ENCODE results near the gene EVC.
"Not testable (repeated sequence)": the region's sequence is repeated elsewhere in the genome, so short reads cannot be mapped to it uniquely, and the experiment has no call there.

EVC gene

DNA sequence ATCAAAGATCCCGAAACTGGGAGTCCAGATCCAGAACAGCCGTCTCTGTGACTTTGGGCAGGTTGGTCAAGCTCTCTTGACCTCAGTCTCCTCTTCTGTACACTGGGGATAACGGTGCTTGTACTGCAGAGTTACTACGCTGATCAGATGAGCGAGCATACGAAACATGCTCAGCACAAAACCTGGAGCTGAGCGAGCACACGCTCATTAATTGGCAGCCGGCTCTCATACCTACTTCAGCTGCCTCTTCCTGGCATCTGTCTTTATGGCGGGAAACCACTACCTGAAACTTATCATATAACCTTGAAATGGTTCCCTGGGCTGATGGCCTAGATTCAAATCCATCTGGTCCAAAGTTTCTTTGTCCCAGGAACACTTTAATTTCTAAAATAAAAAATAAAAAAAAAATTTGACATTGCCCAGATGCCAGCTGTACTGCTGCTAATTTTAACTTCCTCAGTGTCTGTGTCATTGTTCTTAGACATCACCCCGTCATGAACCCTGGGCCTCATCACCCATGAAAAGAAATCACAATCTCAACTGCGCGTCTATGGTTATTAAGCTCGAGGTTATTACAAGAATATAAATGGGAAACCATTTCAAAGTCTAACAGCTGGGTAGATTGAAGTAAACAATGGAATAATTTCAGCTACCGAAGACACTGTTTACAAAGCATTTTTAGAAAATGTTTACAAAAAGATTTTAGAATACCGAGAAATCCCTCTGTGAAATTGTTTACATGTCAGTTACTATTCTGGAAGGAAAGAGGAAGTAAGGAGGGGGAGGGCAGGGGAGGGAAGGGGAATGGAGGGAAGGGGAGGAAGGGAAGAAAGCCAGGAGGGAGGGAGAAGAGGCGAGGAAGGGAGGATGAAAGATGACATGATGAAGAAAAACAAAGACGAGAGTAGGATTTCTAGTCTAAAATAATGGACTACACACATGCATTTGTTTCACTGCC lies 132.9 kb downstream of the EVC start:
- no peak for DNase-seq (ENCODE audit: low spot score)

DNA sequence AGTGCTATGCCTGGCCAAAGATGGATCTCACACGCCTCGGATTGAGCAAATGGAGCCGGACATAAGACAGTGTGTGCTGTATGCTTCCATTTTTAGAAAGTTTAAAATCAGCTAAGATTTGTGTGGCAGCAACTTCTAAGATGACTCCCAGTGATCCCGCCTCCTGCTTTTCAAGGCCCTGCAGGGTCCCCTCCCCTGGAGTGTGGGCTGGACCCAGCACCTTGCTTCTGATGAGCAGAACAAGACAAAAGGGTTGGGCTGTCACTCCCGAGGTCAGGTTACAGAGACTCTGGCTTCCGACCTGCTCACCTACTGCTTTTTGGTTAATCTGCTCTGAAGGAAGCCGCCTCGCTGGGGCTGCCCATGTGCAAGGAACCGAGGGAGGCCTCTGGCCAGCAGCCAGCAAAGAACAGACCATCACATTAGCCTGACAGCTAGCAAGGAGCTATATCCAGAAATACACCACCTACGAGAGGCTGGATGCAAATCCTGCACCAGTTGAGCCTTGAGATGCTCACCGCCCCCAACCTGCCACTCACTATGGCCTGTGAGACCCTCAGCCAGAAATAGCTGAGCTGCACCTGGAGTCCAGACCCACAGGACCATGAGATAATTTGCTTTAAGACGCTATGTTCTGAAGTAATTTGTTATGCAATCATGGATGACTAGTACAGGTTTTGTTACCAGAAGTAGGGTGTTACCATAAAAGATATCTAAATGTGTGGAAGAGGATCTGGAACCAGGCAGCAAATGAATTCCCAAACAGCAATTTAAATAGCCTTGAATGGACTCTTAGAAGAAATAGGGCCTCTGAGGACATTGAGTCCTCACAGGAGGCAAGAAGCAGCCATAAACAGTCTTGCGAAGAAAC lies 134.3 kb downstream of the EVC start:
- DNase-seq (ENCODE audit: low spot score), result no peak

- no peak for DNase-seq (ENCODE audit: low spot score)
Observed at GRCh38 chr4:5851637-5852301, 140.8 kb downstream of the EVC start.

GRCh38 chr4:5852523-5853202 lies 141.7 kb downstream of the EVC start:
- no peak for DNase-seq (ENCODE audit: low spot score)

DNA sequence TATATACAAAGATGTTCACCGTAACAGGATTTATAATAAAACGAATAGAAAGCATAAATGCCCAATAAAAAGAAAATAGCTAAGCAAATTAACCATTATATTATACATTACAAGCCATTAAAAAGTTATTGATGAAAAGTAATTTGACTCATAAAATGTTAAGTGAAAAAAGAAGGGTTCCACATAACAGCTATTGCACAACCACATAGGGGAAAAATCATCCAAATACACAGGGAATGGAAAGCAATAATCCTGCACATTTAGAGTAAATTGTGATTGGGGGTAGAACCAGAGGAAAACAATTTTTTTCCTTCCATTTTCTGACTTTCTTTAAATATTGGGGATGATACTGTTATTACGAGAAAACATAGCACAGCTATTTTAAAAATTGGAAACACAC lies 143.9 kb downstream of the EVC start:
- no peak for DNase-seq (ENCODE audit: low spot score)

DNA sequence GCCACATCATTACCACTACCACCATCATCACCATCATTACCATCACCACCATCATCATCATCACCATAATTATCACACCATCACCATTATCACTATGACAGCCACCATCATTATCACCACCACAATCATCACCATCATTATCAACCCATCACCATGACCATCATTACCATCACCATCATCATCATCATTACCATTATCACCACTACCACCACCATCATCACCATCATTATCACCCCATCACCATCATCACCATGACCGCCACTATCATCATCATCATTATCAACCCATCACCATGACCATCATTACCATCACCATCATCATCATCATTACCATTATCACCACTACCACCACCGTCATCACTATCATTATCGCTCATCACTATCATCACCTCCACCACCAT lies 145.4 kb downstream of the EVC start:
- not testable (repeated sequence) for DNase-seq (ENCODE audit: low spot score)

- no peak for DNase-seq (ENCODE audit: low spot score)
Observed at GRCh38 chr4:5857199-5857598, 146.2 kb downstream of the EVC start.

DNA sequence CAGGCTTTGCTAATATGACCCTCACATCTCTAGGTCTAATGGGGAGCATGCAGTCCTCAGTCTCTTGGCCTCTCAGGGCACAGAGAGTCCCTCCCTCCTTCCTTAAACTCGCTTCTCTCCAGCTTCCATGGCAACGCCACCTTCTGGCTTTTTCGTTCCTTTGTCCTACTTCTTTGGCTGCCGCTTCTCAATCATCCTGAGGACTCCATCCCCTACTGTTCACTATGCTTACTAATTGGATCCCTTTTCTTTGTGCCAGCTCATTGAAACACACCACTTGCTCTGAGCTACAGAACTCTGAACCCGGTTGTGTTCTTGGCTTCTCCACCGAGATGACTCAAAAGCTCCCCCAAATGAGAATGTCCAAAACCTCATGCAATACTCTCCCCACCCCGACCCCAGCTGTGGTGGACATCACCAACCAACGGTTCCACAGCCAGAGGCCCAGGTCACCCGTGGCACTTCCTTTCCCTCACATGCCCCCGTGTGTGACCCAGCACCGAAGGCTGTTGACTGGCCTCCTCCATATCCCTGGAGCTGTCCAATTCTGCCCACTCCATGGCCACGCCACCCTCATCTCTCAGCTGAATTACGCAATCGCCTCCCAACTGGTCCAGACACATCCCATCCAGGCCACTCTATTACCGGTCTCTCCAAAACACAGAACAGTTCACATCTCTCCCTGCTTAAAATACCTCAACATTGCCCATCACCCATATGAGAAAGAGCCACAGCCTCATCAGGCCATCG lies 147.2 kb downstream of the EVC start:
- DNase-seq (ENCODE audit: low spot score), result no peak

GRCh38 chr4:5863461-5864113 lies 152.6 kb downstream of the EVC start:
- peak; percentile 56 for DNase-seq (ENCODE audit: low spot score)
